ENCODE data around the gene SMURF2. TPM values are rescaled to one million over a fixed set of nuclear protein-coding genes. Genes with fewer than 3 reads are reported as not detected.
A peak's percentile ranks its signal among the peaks of the same experiment; 100 is the strongest.

SMURF2 gene
- polyA plus RNA-seq, 4 donors, result 8.0 to 20.1 (median 12.9) TPM

- Histone ChIP-seq H3K27me3 (ENCODE audit: control insufficient read depth in 3 of 3, insufficient read depth in 3 of 3, low read length in 3 of 3) (no peaks in the 10 kb centered on the region), H3K36me3 (ENCODE audit: control insufficient read depth in 3 of 3, insufficient read depth in 2 of 3, low read depth in 1 of 3, low read length in 3 of 3) (peaks cover 0 to 8% (median 0%) of the 10 kb centered on the region in 3 donors), H3K4me1 (ENCODE audit: control insufficient read depth in 3 of 3, insufficient read depth in 2 of 3, low read depth in 1 of 3, low read length in 2 of 3) (peaks cover 0 to 3% (median 0%) of the 10 kb centered on the region in 3 donors), H3K9me3 (ENCODE audit: control insufficient read depth in 2 of 2, insufficient read depth in 1 of 2, low read depth in 1 of 2, low read length in 1 of 2) (no peaks in the 10 kb centered on the region), H3K4me3 (ENCODE audit: low read depth in 1 of 3, low read length in 3 of 3) (no peak overlapping the region), H3K27ac (ENCODE audit: low read depth in 1 of 3, low read length in 2 of 3) (no peak overlapping the region)
- DNase-seq, result no peak
- FAIRE-seq, result no peak
- WGBS, 3 donors, result 90 to 94% (median 93%) methylated on average over 6 of the region's 6 CpGs
Observed at GRCh38 chr17:64630309-64631223, 31.5 kb downstream of the SMURF2 start.

- DNase-seq (no peak), FAIRE-seq (no peak)
- H3K36me3 ChIP-seq (ENCODE audit: control insufficient read depth in 3 of 3, insufficient read depth in 2 of 3, low read depth in 1 of 3, low read length in 3 of 3), result peaks cover 0 to 5% (median 0%) of the 10 kb centered on the region in 3 donors
- 65 to 87% (median 80%) methylated on average over 1 of the region's 1 CpG for WGBS, 3 donors
- H3K9me3 ChIP-seq (ENCODE audit: control insufficient read depth in 2 of 2, insufficient read depth in 1 of 2, low read depth in 1 of 2, low read length in 1 of 2), result no peaks in the 10 kb centered on the region
- H3K4me1 ChIP-seq (ENCODE audit: control insufficient read depth in 3 of 3, insufficient read depth in 2 of 3, low read depth in 1 of 3, low read length in 2 of 3), result peaks cover 0 to 3% (median 0%) of the 10 kb centered on the region in 3 donors
- no peaks in the 10 kb centered on the region for H3K27me3 ChIP-seq (ENCODE audit: control insufficient read depth in 3 of 3, insufficient read depth in 3 of 3, low read length in 3 of 3)
- no peak overlapping the region for H3K27ac ChIP-seq (ENCODE audit: low read depth in 1 of 3, low read length in 2 of 3)
- no peak overlapping the region for H3K4me3 ChIP-seq (ENCODE audit: low read depth in 1 of 3, low read length in 3 of 3)
Observed at GRCh38 chr17:64628641-64629040, 33.5 kb downstream of the SMURF2 start.

- Histone ChIP-seq H3K9me3 (ENCODE audit: control insufficient read depth in 2 of 2, insufficient read depth in 1 of 2, low read depth in 1 of 2, low read length in 1 of 2) (no peaks in the 10 kb centered on the region), H3K27me3 (ENCODE audit: control insufficient read depth in 3 of 3, insufficient read depth in 3 of 3, low read length in 3 of 3) (no peaks in the 10 kb centered on the region), H3K27ac (ENCODE audit: low read depth in 1 of 3, low read length in 2 of 3) (no peak overlapping the region), H3K4me1 (ENCODE audit: control insufficient read depth in 3 of 3, insufficient read depth in 2 of 3, low read depth in 1 of 3, low read length in 2 of 3) (peaks cover 0 to 3% (median 0%) of the 10 kb centered on the region in 3 donors), H3K4me3 (ENCODE audit: low read depth in 1 of 3, low read length in 3 of 3) (no peak overlapping the region), H3K36me3 (ENCODE audit: control insufficient read depth in 3 of 3, insufficient read depth in 2 of 3, low read depth in 1 of 3, low read length in 3 of 3) (peaks cover 0 to 3% (median 0%) of the 10 kb centered on the region in 3 donors)
- FAIRE-seq, result no peak
- 67 to 81% (median 68%) methylated on average over 5 of the region's 5 CpGs for WGBS, 3 donors
- peak; percentile 30 to 38 for DNase-seq
Observed at GRCh38 chr17:64627797-64628196, 34.3 kb downstream of the SMURF2 start.

GRCh38 chr17:64626827-64627226 lies 35.3 kb downstream of the SMURF2 start:
- DNase-seq (no peak), FAIRE-seq (no peak)
- peaks cover 0 to 3% (median 0%) of the 10 kb centered on the region in 3 donors for H3K4me1 ChIP-seq (ENCODE audit: control insufficient read depth in 3 of 3, insufficient read depth in 2 of 3, low read depth in 1 of 3, low read length in 2 of 3)
- no peak overlapping the region for H3K27ac ChIP-seq (ENCODE audit: low read depth in 1 of 3, low read length in 2 of 3)
- H3K4me3 ChIP-seq (ENCODE audit: low read depth in 1 of 3, low read length in 3 of 3), result no peak overlapping the region
- 73 to 84% (median 76%) methylated on average over 3 of the region's 3 CpGs for WGBS, 3 donors
- H3K36me3 ChIP-seq (ENCODE audit: control insufficient read depth in 3 of 3, insufficient read depth in 2 of 3, low read depth in 1 of 3, low read length in 3 of 3), result peaks cover 0 to 3% (median 0%) of the 10 kb centered on the region in 3 donors
- no peaks in the 10 kb centered on the region for H3K9me3 ChIP-seq (ENCODE audit: control insufficient read depth in 2 of 2, insufficient read depth in 1 of 2, low read depth in 1 of 2, low read length in 1 of 2)
- H3K27me3 ChIP-seq (ENCODE audit: control insufficient read depth in 3 of 3, insufficient read depth in 3 of 3, low read length in 3 of 3), result no peaks in the 10 kb centered on the region

- no peak for DNase-seq
- Histone ChIP-seq H3K27me3 (ENCODE audit: control insufficient read depth in 3 of 3, insufficient read depth in 3 of 3, low read length in 3 of 3) (no peaks in the 10 kb centered on the region), H3K4me1 (ENCODE audit: control insufficient read depth in 3 of 3, insufficient read depth in 2 of 3, low read depth in 1 of 3, low read length in 2 of 3) (peaks cover 0 to 3% (median 0%) of the 10 kb centered on the region in 3 donors), H3K4me3 (ENCODE audit: low read depth in 1 of 3, low read length in 3 of 3) (no peak overlapping the region), H3K9me3 (ENCODE audit: control insufficient read depth in 2 of 2, insufficient read depth in 1 of 2, low read depth in 1 of 2, low read length in 1 of 2) (no peaks in the 10 kb centered on the region), H3K36me3 (ENCODE audit: control insufficient read depth in 3 of 3, insufficient read depth in 2 of 3, low read depth in 1 of 3, low read length in 3 of 3) (peaks cover 0 to 3% (median 0%) of the 10 kb centered on the region in 3 donors), H3K27ac (ENCODE audit: low read depth in 1 of 3, low read length in 2 of 3) (no peak overlapping the region)
- FAIRE-seq, result no peak
- 89 to 95% (median 92%) methylated on average over 4 of the region's 4 CpGs for WGBS, 3 donors
Observed at GRCh38 chr17:64625541-64625940, 36.6 kb downstream of the SMURF2 start.

GRCh38 chr17:64622931-64623654 lies 39.0 kb downstream of the SMURF2 start:
- DNase-seq (peak in 1 of 2 donors; percentile 19), FAIRE-seq (no peak)
- H3K27ac ChIP-seq (ENCODE audit: low read depth in 1 of 3, low read length in 2 of 3), result no peak overlapping the region
- H3K9me3 ChIP-seq (ENCODE audit: control insufficient read depth in 2 of 2, insufficient read depth in 1 of 2, low read depth in 1 of 2, low read length in 1 of 2), result no peaks in the 10 kb centered on the region
- 76 to 83% (median 78%) methylated on average over 4 of the region's 4 CpGs for WGBS, 3 donors
- H3K4me1 ChIP-seq (ENCODE audit: control insufficient read depth in 3 of 3, insufficient read depth in 2 of 3, low read depth in 1 of 3, low read length in 2 of 3), result peaks cover 0 to 7% (median 0%) of the 10 kb centered on the region in 3 donors
- H3K36me3 ChIP-seq (ENCODE audit: control insufficient read depth in 3 of 3, insufficient read depth in 2 of 3, low read depth in 1 of 3, low read length in 3 of 3), result peaks cover 0 to 3% (median 0%) of the 10 kb centered on the region in 3 donors
- H3K27me3 ChIP-seq (ENCODE audit: control insufficient read depth in 3 of 3, insufficient read depth in 3 of 3, low read length in 3 of 3), result no peaks in the 10 kb centered on the region
- H3K4me3 ChIP-seq (ENCODE audit: low read depth in 1 of 3, low read length in 3 of 3), result no peak overlapping the region

GRCh38 chr17:64621772-64622171 lies 40.3 kb downstream of the SMURF2 start:
- peaks cover 0 to 3% (median 0%) of the 10 kb centered on the region in 3 donors for H3K36me3 ChIP-seq (ENCODE audit: control insufficient read depth in 3 of 3, insufficient read depth in 2 of 3, low read depth in 1 of 3, low read length in 3 of 3)
- FAIRE-seq (peak; percentile 33), DNase-seq (no peak)
- WGBS, 3 donors, result 96 to 100% (median 98%) methylated on average over 6 of the region's 6 CpGs
- no peak overlapping the region for H3K4me3 ChIP-seq (ENCODE audit: low read depth in 1 of 3, low read length in 3 of 3)
- no peaks in the 10 kb centered on the region for H3K27me3 ChIP-seq (ENCODE audit: control insufficient read depth in 3 of 3, insufficient read depth in 3 of 3, low read length in 3 of 3)
- H3K27ac ChIP-seq (ENCODE audit: low read depth in 1 of 3, low read length in 2 of 3), result no peak overlapping the region
- no peaks in the 10 kb centered on the region for H3K9me3 ChIP-seq (ENCODE audit: control insufficient read depth in 2 of 2, insufficient read depth in 1 of 2, low read depth in 1 of 2, low read length in 1 of 2)
- peaks cover 0 to 4% (median 0%) of the 10 kb centered on the region in 3 donors for H3K4me1 ChIP-seq (ENCODE audit: control insufficient read depth in 3 of 3, insufficient read depth in 2 of 3, low read depth in 1 of 3, low read length in 2 of 3)

- peaks cover 0 to 12% (median 4%) of the 10 kb centered on the region in 3 donors for H3K4me1 ChIP-seq (ENCODE audit: control insufficient read depth in 3 of 3, insufficient read depth in 2 of 3, low read depth in 1 of 3, low read length in 2 of 3)
- FAIRE-seq (no peak), DNase-seq (no peak)
- 87 to 100% (median 96%) methylated on average over 4 of the region's 4 CpGs for WGBS, 3 donors
- H3K4me3 ChIP-seq (ENCODE audit: low read depth in 1 of 3, low read length in 3 of 3), result no peak overlapping the region
- no peaks in the 10 kb centered on the region for H3K36me3 ChIP-seq (ENCODE audit: control insufficient read depth in 3 of 3, insufficient read depth in 2 of 3, low read depth in 1 of 3, low read length in 3 of 3)
- no peaks in the 10 kb centered on the region for H3K27me3 ChIP-seq (ENCODE audit: control insufficient read depth in 3 of 3, insufficient read depth in 3 of 3, low read length in 3 of 3)
- no peak overlapping the region for H3K27ac ChIP-seq (ENCODE audit: low read depth in 1 of 3, low read length in 2 of 3)
- no peaks in the 10 kb centered on the region for H3K9me3 ChIP-seq (ENCODE audit: control insufficient read depth in 2 of 2, insufficient read depth in 1 of 2, low read depth in 1 of 2, low read length in 1 of 2)
Observed at GRCh38 chr17:64618848-64619247, 43.3 kb downstream of the SMURF2 start.

Data from small intestine (tissue), 7 donors.